GM19239 (cell line): ENCODE results near the gene PAX6.

Experiments used
- DNase-seq: peaks from one replicate; pipeline ENCODE4 v3.0.0; 2011; ENCODE audit warnings: low spot score; ENCODE audit not compliant: insufficient read length
- FAIRE-seq: peaks from 2 replicates; lab custom pipeline; 2011; peaks lifted over from hg19 to GRCh38; lab: Jason Lieb, UNC

PAX6 gene

DNA sequence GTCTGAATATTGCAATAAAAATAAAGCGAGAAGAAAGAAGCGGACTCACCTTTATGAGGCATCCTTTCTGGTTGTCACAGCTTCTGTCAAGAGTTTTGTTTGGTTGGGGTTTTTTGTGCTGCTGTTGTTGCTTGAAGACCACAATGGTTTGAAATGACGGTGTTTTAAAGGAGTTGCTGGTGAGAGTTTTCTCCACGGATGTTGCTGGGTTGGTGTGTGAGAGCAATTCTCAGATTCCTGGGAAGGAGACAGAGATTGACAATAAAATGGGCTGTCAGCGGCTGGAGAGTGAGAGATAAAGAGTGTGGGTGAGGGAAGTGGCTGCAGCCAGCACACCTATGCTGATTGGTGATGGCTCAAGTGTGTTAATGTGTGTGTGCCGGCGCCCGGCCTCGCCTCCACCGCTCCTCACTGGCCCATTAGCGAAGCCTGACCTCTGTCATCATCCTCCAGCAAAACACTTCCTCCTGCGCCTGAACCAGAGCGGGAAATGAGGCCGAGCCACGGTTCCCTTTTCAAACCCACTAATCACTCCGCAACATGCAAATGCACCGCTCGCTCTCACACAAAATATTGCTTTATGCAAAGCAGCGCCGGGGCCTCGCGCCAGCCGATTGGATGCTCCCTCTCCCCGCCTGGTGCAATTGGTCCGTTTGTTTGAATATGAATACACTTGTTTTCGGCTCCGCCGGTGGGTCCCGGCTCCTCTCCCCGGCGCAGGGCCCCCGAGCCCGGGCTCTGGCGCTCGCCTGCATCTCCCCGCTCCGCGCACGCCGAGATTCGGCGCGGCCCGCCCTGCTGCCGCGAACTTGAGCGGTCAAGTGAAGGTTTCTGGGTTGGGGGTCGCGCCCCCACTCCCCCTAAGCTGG, at the start of gene PAX6:
PAX6 (minus strand) TSS at position 544 of the 869 bp plus-strand sequence. CDS start 4,911 bp downstream, outside the sequence.
- FAIRE-seq (peak; percentile 57), DNase-seq (peak; percentile 70)

DNA sequence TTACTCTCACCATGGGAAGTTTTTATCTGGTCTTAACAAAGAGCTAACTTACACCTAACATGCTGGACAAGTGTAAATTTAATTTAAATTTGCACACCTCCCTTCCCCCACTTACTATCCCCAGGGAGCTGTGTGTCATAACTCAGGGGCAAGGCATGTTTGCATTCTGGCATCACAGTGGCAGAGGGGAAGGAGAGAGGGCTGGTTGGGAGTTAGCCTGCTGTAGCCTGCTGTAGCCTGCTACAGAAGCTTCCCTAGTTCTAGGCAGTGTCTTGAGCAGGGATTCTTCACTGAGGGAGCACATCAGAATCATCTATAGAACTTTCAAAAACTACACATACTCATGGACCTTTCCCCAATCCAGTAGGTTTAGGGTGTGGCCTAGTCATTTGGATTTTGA, 49.3 kb upstream of the PAX6 start:
- no peak for DNase-seq
- FAIRE-seq = no peak

DNA sequence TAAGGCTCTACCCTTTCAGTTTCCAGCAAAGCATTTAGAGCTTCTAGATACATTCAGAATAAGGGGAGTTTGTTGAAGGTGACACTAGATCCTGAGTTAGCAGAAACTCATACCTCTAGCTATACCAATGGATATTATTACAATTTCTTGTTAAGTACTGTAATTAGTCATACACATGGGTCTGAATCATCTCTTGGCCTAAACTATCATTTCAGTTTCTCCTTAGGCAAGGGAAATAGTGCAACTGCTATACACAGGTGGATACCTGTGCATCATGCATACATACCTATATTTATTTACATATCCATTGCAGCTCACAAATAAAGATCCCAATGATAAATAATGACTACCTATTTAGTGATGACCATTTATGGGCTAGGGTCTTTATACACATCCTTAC, 45.1 kb upstream of the PAX6 start:
- FAIRE-seq (no peak), DNase-seq (no peak)

DNA sequence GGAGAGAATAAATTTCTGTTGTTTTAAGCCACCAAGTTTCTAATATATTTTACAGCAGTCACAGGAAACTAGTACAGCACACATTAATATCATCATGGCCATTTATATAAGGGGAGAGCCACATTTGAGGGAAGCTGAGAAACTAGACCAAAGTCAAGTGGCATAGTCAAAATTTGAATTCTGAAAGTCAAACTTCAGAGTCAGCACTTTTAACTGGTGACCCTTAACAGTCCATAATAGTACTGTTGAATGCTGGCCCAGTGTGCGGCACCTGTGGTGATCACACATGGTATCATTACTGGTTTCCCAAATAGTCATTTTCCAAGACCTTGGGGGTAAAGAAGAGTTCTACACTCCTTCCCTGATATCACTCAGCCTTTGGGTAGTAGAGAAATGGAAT, 44.3 kb upstream of the PAX6 start:
- FAIRE-seq (no peak), DNase-seq (no peak)

DNA sequence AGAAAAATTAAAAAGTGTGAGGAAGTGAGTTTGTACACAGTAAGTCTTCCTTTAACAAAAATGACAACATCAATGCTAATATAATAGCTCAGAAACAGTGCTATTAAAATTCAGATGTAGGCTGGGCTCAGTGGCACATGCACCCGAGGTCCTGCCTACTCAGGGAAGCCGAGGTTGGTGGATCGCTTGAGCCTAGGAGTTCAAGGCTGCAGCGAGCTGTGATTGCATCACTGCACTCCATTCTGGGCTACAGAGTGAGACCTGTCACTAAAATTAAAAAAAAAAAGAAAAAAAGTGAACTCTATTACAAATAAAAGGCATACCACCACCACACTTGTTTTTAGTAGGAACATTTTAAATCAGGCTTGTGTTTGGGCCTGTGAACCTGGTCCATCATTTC, 39.2 kb upstream of the PAX6 start:
- DNase-seq (no peak), FAIRE-seq (no peak)

DNA sequence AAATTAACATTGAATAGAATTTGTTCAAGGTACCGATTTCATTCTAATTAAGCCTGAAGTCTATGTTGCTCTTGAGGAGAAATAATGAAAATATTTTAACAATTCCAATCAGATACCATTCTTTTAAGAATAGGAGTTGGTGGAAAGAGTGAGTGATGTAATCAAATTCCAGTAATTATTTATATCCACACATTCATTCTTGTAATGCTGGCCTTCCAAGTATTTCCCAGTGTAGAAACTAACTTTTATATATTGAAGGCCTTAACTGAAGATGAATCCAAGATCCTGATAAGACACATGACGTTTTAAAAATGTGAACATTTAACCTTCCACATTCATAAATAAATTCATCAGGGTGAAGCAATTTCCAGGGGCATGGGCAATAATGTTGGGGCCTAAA, 36.6 kb upstream of the PAX6 start:
- no peak for DNase-seq
- FAIRE-seq = no peak

DNA sequence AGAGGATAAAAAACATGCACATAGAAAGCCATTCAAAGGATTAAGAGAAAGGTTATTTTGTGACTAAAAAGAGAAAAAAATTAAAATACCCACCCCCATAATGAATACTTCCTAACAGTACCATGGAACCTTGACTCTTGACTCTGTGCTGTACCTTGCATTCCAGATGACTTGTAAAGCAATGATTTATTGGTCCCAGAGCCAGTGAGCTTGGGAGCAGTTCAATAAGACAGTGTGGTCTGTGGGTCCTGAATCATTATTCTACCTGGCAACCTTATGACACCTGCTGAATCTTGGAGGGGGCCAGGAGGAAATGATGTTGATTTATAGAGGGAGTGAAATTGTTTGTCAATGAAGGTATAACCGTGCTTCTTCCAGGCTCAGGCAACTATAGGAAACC, 34.2 kb upstream of the PAX6 start:
- no peak for DNase-seq
- no peak for FAIRE-seq

DNA sequence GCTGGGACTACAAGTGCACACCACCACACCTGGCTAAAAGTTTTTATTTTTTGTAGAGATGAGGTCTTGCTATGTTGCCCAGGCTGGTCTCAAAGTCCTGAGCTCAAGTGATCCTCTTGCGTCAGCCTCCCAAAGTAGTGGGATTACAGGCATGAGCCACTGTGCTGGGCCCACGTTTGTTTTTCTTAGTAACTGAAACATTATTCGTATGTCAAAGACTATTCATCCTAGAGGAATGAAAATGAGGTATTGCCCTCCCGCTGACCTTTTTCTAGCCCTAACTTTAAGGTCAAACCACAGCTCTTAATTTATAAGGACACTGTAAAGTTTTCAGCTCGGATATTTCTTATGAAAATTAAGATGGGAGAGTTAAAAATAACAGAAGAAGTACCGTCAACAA, 33.2 kb upstream of the PAX6 start:
- no peak for FAIRE-seq
- no peak for DNase-seq

DNA sequence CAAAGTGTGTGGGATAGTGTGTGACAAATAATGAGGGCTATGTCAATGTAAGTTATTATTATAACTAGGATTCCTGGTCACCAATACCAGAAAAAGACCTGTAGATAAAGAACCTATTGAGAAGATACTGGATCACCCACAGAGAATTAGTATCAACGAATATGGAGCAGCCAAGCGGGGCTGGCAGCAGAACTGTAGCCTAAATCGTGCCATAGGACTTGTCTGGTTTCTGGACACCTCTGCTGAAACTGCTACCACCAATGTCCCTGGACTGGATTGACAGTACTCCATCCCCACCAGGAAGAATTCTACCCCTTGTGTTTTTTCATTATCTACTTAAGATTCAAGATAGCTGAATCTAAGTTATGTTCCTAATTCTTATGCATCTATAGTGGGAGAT, 30.3 kb upstream of the PAX6 start:
- DNase-seq (no peak), FAIRE-seq (no peak)

DNA sequence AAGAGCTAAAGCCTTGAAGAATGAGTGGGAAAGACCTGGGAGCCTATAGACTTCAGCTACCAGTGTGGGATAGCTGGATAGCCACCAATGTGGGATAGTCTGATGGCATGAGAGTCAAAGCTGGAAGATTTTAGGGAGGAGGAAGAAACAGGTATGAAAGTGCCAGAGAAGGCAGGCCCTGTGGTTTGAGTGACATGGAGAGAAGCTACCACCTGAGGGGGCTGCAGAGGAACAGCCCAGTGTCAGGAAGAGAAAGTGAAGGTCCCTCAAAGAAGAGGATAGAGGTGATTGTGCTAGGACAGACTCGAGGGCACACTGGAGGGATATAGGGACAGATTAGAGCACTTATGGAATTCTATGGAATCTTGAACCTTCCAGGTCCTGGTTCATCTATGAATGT, 23.1 kb upstream of the PAX6 start:
- DNase-seq (no peak), FAIRE-seq (no peak)

DNA sequence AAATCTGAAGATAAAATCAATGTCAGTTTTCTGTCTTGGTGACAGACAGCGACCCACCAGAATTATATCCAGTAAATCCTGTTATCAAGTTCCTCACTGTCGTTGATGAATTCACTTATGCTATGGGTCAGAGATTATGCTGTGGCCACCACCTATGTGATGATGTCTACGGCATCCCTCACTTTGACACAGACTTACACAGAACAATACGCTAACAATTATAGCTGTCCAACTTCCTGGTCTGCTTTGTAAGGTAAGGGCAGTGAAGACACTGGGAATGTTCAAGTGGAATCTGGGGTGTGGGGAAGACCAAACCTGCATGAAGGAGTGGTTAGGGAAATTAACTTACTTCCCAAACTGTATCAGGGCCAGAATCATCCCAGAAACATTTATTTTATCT, 19.3 kb upstream of the PAX6 start:
- DNase-seq (no peak), FAIRE-seq (no peak)

DNA sequence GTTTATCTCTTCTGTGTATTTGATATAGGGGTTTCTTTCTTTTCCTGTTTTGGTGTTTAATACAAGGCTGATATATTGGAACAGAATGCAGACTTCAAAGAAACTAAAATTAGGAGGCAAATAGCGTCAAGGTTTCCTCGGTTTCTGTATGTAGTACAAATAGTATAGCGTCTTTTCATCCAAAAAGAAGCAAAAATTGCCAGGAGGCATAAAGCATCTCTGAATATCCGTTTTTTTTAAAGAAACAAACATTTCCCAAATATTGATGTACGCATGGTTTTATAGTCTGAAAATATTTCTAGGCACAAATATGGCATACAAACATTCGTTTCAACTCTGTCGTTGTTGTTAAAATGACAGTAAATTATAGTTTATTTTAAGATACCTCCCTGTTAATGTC, 17.1 kb upstream of the PAX6 start:
- FAIRE-seq (no peak), DNase-seq (no peak)

DNA sequence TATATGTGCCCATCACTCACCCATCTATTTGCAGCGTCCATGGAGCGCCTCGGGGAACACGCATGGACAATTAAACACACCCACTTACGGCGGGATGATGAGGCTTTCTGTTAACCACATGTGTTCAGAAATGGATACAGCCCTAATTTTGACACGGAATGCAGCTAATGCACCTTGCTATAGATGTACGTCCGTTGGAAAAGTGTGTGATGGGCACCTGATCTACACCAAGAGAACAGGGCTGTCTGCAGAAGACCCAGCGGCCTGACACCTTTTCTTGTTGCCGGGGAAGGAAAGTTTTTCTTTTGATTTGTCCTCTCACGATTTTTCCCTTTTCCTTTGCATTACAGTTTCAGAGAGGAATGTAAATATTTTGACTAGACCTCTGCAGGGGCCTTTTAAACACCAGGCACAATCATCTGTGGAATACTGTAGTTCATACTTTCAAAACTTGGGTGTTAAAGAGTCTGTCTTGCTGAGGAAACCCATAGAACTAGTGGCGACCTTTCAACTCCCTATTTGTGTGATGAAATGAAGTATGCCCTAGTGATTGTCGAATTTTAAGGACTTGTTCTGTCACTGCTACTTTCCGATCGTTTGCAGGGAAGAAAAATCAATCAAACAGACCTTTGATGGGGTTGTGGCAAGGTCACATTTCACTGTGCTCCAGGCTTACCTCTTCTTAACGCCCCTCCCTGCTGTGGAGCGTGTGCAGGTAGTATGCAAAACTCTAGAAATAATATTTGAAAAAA, 16.5 kb upstream of the PAX6 start:
- no peak for FAIRE-seq
- DNase-seq = no peak

DNA sequence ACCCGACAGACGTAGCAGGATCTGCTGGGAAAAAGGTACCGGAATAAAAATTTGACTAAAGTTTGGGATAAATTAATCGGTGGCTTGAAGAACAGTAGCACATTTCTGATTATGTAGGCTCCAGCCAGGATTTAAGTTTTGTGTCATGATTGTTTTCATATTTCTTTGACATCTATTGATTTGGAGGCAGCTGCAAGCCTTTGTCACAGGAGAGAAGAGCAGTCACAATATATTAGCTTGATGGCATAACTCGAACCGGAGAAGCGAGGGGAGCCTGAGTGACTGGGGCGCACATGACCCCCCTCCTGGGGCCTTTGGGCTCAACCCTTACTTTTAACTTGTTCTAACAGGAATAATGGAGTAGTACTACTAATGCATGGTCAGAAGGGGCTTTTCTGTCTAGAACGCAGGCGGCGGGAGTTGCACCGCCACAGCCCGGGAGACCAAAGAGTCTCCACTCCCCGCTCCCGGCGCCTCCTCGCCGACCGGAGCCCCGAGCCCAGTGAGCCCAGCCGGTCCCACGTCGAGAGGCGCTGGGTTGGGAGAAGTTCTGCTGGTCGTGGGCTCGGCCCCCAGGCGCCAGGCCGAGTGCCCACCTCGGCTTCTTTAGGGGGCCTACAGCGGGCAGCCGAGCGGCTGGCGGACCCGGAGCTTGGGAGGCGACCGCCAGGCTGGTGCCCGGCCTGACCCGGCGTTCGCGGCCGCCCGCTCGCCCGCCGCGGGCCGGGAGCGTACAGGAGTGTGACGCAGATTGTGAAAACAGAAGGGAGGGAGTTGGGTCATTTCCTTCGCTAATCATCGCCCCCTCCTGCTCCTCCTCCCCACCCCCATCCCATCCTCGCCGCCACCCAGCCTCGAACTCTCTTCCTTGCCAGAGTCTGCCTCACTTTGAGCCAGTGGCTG, 15.7 kb upstream of the PAX6 start:
- no peak for FAIRE-seq
- no peak for DNase-seq

DNA sequence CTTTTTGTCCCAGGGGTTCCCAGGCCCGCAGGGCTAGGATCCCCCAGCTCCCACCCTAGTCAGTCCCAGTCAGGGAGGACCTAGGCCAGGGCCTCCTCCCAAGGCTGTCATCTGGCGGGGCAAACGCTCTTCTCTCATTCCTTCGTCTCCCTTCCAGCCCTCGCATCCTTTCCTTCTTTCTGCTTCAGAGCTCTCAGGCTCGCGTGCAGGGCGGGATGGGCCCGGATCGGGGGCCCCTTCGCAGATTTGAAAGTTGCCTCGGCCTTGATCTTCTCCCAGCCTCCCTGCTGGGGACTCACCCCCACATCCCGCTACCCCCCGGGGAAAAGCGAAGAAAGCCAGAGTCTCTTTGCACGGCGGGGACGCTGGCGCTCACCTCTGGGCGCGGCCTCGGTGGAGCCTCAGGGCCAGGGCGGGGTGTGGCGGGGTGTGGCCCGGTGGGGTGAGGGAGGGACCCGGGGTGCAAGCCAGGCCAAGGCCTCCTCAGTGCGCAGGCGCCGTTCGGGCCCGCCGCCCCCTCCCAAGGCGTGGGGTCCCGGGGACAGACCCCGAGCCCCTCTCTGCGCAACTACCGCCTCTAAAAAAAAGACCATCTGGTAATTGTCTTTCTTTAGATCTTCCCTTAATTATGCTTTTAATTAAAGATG, 14.8 kb upstream of the PAX6 start:
- no peak for FAIRE-seq

DNA sequence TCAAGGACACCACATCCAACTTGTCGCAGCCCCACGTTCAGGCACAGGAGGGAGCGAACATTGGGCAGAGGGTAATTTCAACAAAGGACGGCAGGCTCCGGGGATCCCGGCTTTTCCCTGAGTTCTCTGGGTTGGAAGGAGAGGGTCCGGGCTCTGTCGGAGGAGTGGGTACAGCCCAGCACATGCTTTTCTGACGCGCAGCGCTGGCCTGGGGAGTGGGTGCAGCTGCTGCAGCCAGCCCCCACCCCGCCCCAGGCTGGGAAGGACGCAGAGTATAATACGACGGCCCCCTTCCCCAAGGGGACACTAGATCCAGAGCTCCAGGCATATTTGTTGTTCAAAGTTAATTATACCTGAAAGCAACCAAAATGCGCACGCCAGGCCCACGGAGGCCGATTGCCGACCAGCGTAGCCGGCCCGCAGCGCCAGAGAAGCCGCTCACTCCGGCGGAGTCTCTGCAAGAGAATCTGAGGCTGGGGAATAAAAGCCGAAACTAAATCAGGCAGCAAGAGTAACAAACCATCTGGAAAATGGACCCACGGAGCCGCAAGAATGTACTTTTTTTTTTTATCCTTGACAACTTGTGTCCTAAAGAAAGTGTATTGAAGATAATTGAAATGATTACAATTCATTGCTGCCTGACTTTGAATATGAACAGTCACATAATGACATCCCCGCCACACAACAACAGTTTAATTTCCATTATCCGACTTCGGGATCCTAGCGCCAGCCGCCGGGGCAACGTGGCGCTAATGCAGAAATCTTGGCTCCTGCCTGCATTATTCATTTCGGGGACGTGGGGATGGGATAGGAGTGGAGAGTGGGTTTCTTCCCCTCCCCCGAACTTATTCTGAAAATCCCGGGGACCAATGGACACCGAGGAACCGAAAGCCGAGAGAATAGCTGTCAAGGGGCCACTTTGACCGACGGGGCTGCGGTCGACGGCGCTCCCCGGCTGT, 14.0 kb upstream of the PAX6 start:
- no peak for FAIRE-seq
- no peak for DNase-seq

More for the DNA sequence above, 14.8 kb upstream of the PAX6 start:
- no peak for DNase-seq

DNA sequence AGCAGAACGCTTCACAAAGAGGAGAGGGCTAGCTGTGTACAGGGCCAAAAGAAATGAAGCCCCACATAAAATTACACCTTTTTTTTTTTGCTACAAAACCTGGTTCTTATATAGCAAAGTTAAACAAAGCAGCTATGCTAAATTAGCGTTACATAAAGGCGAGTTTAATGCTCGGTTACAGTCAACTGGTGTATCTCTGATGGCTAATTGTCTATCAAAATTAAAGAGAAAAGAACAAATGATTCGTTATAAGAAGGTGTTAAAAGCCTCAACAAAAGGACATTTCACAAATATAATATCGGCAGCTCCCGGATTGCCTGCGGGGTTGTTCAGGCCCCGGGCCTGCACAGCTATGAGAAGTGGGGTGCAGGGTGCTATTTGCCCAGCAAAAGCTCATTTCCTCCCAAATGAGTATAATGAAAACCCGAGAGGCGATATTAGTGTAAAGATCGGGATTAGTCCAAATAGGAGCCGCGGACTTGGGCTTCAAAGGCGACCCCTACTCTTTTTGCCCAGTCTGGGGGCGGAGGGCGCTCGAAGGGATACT, 13.3 kb upstream of the PAX6 start:
- no peak for DNase-seq
- FAIRE-seq = no peak

DNA sequence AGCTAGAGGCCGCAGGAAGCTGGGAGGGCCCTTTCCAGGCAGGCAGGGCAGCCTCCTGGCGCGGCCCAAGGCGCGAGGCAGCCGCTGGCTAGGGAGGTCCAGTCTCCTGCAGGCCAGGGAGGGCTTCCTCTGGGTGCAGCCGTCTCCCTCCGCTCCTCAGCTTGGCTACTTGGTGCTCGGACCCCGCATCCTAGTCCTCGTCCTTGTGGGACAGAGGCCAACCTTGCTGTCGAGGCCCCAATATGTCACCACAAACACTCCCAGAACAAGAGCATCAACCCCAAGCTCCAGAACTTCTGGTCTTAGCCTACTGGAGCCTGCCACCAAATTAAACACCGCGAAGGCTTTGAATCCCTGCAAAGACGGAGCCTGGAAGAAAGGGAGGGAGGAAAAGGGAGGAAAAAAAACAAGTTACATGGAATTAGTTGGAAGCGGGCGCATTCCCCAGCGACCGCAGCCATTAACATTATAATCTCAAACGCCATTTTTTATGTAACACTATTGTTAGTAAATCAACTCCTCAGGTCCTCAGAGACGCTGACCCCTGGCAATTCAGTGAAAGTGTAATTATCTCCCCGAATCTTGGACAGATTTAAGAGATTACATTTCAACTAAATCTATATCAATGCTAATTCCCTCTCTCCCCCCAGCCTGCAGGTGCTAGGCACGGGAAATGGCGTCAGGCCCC, 12.7 kb upstream of the PAX6 start:
- FAIRE-seq (no peak), DNase-seq (no peak)
